Astrocyte of the hippocampus (primary cell): ENCODE data around the gene MYO18A.
A peak's percentile ranks its signal among the peaks of the same experiment; 100 is the strongest.
"Not testable (repeated sequence)": the region's sequence is repeated elsewhere in the genome, so short reads cannot be mapped to it uniquely, and the experiment has no call there.

Experiments used
- DNase-seq: peaks from one replicate; pipeline ENCODE4 v3.0.0; 2011; ENCODE audit warnings: low read depth, low spot score

The MYO18A gene

GRCh38 chr17:29194669-29195068 is 14.5 kb upstream of the MYO18A start:
- DNase-seq: no peak

DNA sequence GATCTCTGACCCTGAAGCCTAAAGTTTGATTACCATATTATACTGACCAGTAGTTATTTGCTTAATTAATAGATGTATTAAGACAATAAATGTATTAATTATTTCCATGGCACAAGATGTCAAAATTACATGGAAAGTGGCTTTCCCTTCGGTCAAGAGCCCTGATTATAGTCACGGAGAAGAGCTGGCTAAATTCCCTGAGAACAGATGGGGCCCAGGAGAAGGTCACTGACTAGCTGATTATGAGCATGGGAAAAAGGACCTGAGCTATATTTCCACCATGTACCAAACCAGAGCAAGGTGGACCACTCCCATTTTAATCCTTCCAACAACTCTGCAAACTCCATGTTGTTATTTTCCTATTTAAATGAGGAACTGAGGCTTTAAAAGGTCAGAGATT is 12.9 kb upstream of the MYO18A start:
- no peak for DNase-seq

DNA sequence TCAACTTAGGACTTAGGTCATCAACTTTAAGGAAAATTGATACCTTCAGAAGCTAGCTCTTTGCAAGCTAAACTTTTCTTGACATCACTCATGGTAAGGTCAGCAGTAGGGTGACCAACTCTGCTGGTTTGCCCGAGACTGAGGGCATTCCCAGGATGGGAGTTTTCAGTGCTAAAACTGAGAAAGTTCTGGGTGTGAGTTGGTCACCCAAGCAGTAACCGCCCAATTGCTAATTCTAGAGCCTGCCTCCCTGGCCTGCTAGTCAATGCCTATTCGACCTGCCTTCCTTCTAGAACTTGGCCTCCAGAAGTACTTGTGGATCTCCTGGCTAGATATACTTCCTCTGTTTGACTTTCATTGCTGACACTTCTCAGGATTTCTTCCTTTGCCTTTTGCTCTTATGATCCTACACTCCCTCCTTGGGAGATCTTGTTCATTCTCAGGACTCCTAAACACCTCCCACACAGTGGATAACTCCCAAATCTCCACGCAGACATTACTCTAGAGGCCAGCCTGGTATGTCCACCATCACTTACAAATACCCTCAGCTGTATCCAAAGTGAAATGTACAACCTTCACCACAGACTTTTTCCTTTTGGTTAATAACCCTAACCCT is 10.5 kb upstream of the MYO18A start:
- DNase-seq: no peak

DNA sequence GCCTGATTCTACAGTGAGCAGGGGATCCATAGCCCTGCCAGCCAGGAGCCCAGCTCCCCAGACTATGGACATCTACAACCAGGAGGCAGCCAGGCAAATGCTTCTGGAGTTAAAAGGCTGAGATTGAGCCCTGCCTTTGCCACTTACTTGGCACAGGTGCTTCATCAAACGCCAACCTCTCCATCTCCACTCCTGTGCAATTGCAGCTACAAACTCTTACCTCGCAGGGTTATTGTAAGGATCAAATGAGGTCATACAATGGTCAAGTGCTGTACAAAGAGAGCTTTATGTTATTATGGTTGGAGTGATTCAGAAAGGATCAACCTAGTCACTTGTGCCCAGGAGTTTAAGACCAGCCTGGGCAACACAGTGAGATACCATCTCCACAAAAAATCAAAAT is 9.8 kb upstream of the MYO18A start:
- no peak for DNase-seq

DNA sequence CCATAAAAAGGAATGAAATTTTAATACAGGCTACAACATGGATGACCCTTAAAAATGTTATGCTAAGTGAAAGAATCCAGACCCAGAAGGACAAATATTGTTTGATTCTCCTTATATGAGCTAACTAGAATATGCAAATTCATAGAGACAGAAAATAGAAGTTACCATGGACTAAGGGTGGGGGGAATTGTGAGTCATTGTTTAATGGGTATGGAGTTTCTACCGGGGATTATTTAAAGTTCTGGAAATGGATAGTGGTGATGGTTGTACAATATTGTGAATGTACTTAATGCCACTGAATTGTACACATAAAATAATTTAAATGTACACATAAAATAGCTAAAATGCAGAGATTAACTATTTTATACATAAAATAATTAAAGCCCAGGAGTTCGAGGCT is 9.2 kb upstream of the MYO18A start:
- no peak for DNase-seq

DNA sequence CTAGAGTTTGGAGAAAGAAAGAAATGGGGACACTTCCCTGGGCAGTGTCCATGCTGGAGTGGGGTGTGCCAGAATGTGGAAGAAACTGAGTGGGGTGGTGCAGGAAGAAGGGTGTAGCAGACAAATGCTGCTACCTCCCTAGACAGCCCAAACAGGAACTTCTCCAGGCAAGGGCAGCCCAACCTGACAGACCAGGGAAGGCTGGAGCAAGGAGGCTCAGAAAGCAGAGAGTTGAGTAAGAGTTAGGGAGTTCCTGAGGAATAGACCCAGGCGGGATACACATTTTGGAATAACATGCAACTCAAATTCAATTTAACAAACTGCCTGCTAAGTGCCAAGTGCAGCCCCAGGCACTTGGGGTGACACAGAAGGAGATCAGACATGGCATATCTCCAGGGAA is 1.0 kb upstream of the MYO18A start:
- DNase-seq: no peak

DNA sequence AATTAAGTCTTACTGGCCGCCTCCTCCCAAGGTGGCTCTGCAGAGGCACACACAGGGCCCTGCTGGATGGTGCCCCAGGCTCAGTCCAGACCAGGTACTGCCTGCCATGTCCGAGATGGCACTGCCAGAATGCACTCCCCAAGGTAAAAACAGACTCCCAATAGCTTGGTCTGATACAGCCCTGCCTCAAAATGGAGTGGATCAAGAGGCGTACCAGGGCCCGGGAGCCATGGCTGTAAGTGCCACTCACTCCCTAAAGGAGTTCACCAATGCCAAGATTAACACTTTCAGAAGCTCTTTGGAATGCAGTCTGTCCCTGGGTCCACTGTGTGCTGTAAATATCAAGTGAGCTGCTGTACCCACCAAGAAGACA is 576 bp upstream of the MYO18A start:
- DNase-seq: no peak

DNA sequence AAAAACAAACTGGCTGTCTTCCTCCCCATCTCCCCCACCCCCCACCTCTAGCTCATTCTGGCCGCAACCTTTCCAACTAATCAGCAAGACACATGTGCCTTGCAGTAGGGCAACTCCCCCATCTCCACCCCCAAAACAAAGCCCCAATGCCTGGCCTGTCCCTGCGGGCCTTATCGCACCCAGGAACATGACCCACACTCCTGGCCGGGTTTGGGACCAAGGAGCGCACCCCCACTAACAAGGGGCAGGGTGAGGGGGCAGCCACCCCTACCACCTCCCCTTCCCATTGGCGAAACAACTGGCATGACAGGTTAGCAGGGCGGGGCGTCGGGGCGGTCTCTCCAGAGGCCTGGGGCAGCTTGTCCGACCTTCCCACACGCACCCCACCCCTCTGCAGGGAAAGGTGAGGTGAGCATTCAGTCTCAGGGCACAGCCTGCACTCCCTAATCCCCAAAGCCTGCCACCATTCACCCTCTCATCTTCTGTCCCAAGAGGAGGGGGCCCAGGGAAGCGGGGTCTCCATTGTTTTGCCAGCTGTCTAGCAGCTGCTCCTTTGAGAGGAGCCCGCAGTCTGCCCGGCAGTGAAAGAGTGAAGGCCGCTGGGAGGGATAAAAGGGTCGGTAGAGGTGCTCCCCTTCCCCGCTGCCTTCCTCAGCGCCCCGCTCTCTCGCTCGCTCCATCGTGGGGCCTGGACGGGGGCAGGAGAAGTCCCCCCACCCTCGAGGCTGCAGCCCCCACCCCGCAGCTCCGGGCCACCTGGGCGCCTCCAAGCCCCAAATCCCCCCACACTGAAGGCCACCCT is 765 bp downstream of the MYO18A start:
- peak; percentile 51 for DNase-seq

GRCh38 chr17:29178750-29179231 is 1.4 kb downstream of the MYO18A start:
- DNase-seq: no peak

GRCh38 chr17:29177871-29178749 is 2.1 kb downstream of the MYO18A start:
- no peak for DNase-seq

- no peak for DNase-seq
Measured at GRCh38 chr17:29177541-29177870, 2.7 kb downstream of the MYO18A start.

DNA sequence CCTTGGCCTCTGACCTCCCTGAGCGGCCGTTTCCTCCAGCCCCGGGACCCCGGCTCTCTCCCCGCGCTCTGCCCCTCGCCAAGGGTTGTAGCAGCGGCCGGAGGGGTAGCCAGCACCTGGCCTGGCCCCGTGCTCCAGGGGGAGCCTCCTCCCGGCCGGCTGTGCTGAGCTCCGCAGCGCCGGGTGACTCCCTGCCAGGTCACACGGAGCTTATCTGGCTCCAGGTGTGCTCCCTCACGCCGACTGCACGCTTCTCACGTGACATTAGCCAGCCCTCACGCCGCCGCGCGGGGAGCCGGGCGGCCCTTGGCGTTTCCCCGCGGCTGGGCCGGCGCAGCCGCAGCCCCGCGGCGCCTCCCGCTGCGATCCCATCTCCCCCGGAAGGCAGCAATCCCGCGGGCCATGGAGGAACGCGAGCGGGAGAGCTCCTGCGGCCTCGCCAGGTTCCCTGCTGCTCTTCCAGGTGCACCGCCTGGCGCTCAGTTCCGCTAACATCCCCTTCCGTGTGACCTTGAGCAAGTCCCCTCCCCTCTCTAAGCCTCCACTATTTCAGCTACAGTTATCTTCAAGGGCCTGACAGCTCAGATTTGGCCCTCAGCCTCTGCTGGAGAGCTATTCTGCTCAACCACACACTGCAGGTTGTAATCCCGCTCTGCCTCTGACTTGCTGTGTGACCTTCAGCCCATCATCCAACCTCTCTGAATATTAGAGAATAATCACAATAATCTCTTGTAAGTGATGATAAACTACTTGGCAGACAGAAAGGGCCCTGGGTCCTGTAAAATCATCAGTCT is 3.4 kb downstream of the MYO18A start:
- DNase-seq: peak; percentile 64

DNA sequence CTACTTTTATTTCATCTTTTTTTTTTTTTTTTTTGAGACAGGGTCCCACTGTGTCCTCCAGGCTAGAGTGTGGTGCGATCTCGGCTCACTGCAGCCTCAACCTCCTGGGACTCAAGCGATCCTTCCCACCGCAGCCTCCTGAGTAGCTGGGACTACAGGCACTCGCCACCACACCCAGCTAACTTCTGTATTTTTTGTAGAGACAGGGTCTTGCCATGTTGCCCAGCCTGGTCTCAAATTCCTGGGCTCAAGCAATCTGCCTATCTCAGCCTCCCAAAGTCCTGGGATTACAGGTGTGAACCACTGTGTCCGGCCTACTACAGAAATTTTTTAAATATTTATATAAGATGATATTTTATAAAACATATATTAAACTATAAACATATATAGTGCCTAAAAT is 4.8 kb downstream of the MYO18A start:
- DNase-seq: no peak

DNA sequence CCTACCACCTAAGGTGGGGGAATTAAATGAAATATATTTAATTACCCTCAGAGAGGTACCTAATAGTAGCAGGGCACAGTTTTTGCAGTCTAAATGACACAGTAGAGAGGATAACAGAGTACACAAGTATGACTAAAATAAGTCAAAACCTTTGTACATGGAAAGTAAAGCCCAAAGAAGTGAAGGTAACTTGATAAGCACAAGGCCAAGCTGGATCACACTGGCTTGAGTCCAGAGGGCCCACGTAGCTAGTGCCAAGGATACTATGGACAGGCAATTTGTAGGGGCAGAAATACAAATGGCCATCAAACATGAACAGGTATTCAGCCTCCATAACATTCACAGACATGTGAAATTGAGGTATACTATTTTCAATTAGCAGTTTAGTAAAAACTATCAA is 7.6 kb downstream of the MYO18A start:
- no peak for DNase-seq

DNA sequence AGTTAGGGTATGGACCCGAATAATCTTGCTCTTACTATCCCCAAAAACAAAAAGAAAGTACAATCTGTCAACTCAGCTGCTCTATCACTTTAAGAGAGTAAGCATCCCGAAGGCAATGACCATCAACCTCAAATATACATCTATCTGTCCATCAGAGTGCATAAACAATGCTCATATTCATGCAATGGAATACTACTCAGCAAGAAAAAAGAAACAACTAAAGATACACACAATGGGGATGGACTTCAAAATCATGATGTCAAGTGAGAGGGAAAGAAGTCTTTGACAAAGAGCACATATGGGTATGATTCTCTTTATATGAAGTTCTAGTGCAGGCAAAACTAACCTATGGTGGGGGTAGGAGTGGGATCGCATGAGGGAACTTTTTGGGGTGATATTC is 9.5 kb downstream of the MYO18A start:
- no peak for DNase-seq

- DNase-seq: no peak
Measured at GRCh38 chr17:29169806-29170591, 10.2 kb downstream of the MYO18A start.

GRCh38 chr17:29168759-29169126 is 11.5 kb downstream of the MYO18A start:
- not testable (repeated sequence) for DNase-seq

- no peak for DNase-seq
Measured at GRCh38 chr17:29168079-29168758, 12.0 kb downstream of the MYO18A start.

DNA sequence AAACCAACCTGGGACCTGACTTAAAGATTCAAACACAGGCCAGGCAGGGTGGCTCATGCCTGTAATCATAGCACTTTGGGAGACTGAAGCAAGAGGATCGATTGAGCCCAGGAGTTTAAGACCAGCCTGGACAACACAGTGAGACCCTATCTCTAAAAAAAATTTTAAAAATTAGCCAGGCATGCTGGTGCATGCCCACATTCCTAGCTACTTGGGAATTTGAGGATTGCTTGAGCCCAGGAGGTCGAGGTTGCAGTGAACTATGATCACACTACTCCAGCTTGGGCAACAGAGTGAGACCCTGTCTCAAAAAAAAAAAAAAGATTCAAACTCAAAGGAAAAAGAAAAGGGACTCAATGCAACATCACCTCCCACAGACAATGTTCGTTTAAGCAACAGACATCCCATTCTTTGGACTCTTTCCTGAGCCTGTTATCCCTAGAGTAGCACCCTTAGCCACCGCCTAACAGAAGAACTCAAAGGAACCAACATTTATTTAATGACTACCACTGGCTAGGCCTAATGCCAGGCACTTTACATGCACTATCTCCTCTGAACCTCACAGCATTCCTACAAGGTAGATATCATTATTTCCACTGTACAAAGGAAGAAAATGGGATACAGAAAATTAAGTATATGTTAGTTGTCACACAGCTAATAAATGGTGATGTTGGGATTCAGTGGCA is 12.7 kb downstream of the MYO18A start:
- peak; percentile 25 for DNase-seq

DNA sequence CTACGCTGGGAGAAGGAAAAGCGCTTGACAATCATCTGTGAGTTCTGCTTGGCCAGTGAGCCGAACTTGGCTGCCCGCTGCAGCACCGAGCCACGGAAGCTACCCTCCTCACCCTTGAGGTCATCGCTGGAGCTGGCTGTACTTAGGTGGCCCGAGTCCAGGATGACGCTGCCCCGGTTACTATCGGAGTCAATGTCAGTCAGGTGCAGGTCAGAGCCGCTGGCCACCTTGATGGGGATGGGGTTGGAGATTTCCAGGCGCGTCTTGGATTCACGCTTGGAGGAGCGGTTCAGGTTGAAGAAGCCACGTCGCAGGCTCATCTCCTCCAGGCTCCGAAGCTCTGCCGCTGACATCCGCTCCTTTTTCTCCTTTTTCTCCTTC is 13.7 kb downstream of the MYO18A start:
- no peak for DNase-seq
